GM18508 (cell line): Measurements from ENCODE around the gene SMARCD1.
"Not testable (repeated sequence)": the region's sequence is repeated elsewhere in the genome, so short reads cannot be mapped to it uniquely, and the experiment has no call there.

Experiments
- ATAC-seq: cut with Tn5 transposase; IDR thresholded peaks from one replicate; pipeline ENCODE4 v1.9.1; 2021; ENCODE audit warnings: moderate number of reproducible peaks; ENCODE audit not compliant: insufficient read depth, unreplicated experiment

SMARCD1 gene

DNA sequence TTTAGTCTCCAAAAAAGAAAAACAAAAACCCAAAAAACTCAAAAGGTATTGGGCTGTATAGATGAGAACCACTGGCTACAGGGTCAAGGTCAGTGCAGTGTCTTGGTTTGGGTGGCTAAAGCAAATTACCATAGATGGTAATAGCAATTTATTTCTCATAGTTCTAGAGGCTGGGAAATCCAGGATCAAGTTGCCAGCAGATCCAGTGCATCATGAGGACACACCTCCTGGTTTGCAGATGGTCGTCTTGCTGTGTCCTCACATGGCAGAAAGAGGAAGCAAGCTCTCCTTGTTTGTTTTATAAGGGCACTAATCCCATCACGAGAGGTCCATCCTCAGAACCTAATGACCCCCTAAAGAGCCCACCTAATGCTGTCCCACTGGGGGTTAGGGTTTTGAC lies 38.1 kb downstream of the SMARCD1 start:
- no peak for ATAC-seq

DNA sequence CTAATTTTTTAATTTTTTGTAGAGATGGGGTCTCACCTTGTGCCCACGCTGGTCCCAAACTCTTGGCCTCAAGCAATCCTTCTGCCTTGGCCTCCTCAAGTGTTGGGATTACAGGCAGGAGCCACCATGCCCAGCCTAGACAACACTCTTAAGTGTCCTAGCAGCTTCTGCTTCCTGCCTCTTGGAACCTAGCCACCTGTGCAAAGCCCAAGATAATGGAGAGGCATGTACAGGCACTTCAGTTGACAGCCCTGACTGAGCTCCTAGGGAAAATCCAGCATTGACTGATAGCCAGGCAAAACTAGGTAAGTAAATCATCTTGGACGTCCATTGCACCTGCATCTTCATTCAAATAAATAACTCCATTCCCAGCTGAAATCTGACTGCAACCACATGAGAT lies 42.4 kb downstream of the SMARCD1 start:
- ATAC-seq = no peak

DNA sequence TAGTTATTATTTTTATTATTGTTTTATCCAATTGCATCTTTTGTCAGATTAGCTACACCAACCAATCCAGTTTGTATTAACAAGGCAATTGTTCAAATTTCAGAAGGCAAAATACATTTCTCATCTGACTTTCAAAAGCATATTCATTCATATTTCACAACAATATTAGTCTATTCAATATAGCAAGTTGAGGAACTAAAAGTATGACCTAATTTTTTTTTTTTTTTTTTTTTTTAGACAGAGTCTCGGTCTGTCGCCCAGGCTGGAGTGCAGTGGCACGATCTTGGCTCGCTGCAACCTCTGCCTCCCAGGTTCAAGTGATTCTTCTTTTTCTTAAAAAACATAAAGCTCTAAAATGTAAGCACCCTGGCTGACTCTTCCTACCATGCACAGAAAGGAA lies 44.1 kb downstream of the SMARCD1 start:
- ATAC-seq = no peak

DNA sequence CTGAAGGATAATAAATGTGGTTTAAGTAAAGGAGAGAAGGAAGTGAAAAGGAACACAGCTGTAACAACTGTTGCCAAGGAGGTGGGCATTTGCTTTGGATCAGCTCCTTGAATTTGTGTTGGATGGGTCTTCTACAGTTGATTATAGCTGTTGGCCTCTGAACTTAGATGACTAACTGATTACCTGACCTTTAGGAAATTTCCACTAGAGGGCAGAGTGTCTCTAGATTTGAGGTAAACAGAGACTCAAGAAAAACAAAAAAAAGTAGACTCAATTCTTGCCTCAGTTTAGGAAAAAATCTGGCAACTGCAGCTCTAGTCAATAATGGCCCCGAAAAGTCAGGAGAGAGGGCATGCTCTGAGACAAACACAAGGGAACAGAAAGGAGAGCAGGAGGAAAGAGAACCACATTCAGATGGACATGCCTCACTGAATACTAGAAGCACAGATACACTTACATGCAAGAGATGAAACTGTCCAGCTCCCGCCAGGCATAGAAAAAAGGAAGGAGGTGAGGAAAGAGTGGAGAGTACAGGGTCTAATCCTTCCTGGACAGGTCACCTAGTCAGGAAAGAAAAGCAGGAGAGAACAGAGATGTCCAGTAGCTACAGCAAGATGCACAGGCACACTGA lies 47.5 kb downstream of the SMARCD1 start:
- ATAC-seq = no peak

DNA sequence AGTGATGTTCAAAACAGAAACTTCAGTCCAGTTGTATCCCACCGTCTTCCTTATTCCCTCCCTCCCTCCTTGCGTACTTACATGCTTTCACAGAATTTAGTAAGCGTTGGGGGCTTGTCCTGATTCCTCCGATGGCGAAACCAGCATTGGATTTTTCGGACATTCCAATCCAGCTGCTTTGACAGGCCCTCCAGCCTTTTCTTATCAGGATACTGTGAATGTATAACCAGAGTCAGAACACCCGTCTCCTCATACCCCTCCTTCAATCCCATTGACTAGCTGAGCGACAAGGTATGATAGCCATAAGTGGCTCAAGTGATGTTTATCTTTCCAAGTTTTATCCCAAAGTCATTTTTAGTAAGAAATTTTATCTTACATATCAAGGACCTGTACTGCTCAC lies 57.9 kb downstream of the SMARCD1 start:
- ATAC-seq = no peak

DNA sequence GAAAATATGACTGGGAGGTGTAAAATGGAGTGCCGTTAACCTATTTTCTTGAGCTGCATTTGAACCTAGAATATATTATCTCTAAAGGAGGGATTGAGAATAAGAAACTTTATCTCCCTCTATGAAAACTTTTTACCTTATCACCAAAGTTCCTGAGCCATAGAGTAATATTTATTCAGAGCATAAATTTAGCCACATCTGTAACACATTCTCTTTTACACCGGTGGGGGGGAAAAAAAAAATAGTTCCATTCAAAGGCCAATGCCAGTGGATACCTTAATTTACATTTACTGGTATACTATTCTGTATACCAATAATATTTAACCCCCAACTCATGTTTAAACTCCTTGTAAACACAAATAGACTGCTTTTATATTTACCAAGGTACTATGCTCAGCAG lies 60.3 kb downstream of the SMARCD1 start:
- ATAC-seq = no peak

DNA sequence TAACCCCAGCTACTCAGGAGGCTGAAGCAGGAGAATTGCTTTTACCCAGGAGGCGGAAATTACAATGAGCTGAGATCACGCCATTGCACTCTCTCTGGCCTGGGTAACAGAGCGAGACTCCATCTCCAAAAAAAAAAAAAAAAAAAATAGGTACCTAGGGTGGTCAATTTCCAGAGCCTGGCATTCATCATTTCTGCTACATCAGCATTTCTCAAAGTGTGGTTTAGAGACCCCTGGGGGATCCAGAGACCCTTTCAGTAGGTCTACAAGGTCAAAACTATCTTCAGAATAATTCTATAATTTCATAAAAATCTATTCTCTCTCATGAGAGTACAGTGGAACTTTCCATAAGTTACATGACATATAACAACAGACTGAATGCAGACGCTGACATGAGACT lies 62.1 kb downstream of the SMARCD1 start:
- ATAC-seq = no peak

DNA sequence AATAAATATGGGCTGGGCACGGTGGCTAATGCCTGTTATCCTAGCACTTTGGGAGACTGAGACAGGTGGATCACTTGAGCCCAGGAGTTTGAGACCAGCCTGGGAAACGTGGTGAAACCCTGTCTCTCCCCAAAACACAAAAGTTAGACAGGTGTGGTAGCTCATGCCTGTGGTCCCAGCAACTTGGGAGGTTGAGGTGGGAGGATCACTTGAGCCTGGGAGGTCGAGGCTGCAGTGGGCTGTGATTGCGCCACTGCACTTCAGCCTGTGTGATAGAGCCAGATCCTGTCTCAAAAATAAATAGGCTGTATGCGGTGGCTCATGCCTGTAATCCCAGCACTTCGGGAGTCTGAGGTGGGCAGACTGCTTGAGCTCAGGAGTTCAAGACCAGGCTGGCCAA lies 62.9 kb downstream of the SMARCD1 start:
- not testable (repeated sequence) for ATAC-seq

DNA sequence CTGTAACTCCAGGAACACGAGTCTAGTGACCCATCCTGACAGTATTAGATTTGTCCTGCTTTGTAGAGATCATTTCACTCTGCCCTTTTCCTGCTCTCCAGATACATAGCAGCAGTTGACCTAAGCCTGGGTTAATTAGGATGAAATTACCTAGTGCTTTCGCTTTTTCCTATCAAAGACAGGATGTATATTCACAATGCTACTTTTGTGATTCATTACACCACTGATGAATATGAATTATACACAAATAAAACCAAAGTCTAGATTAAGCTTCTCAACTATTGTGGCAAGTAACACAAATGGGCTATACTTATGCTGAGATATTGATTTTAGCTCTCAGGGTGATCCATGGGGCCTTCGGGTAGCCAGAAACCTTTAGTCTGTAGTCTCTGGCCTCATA lies 64.2 kb downstream of the SMARCD1 start:
- ATAC-seq = no peak
